HG03045 (cell line): Measurements from ENCODE around the gene SMARCAD1.

Experiments
- ATAC-seq: cut with Tn5 transposase; IDR thresholded peaks from one replicate; pipeline ENCODE4 v1.9.1; 2021; ENCODE audit warnings: mild to moderate bottlenecking, moderate library complexity; ENCODE audit not compliant: unreplicated experiment

Gene SMARCAD1

GRCh38 chr4:94226763-94227162 is 19.1 kb downstream of the SMARCAD1 start:
- ATAC-seq: no peak

DNA sequence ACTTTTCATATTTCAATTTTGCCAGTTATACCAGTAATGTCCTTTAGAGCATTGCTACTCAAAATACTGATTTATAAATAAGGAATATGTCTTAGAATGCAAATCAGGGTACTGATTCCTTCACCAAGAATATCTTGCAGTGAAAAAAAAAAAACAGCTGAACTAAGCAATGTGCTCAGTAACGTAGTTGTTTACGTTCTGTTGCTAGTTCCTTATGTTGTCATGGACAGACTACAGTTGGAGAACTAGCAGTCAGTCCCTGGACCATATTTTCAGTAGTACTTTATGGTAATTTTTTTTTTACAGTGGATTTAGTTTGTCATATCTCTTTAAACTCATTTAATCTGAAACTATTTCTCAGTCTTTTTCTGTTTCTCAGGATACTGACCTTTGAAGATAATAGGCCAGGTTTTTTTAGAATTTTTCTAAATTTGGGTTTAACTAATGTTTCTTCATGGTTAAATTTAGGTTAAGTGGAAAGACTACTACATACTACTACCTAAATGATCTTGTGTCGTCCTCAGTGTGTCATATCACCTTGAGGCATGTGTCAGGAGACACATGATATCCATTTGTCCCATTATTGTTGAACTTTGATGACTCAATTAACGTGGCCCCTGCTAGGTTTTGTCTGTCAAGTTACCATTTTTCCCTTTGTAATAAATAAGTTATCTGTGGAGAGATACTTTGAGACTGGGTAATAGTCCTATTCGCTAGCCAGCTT is 21.0 kb downstream of the SMARCAD1 start:
- no peak for ATAC-seq

- no peak for ATAC-seq
Observed at GRCh38 chr4:94232519-94232918, 24.9 kb downstream of the SMARCAD1 start.

GRCh38 chr4:94235825-94236224 is 28.2 kb downstream of the SMARCAD1 start:
- ATAC-seq: no peak

GRCh38 chr4:94237271-94237670 is 29.6 kb downstream of the SMARCAD1 start:
- ATAC-seq: no peak

- ATAC-seq: no peak
Observed at GRCh38 chr4:94238160-94238559, 30.5 kb downstream of the SMARCAD1 start.

GRCh38 chr4:94240384-94240783 is 32.7 kb downstream of the SMARCAD1 start:
- ATAC-seq: no peak

GRCh38 chr4:94244087-94244828 is 36.6 kb downstream of the SMARCAD1 start:
- no peak for ATAC-seq

DNA sequence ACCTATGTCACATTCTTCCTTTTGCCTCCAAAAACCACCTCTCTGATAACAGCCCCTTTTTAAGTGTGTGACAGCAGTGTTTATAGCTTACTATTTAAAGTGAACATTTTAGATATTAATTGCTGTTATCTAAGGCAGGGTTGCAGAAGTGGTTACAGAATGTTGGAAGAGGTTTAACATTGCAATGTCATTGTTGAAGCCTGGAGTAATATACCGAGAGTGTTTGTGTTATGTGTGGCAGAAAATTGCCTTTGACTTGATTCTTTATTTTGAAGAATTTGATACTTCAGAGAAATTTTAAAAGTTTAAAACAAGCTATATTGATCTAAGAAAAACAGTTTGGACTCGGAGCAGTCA is 37.1 kb downstream of the SMARCAD1 start:
- ATAC-seq: no peak

DNA sequence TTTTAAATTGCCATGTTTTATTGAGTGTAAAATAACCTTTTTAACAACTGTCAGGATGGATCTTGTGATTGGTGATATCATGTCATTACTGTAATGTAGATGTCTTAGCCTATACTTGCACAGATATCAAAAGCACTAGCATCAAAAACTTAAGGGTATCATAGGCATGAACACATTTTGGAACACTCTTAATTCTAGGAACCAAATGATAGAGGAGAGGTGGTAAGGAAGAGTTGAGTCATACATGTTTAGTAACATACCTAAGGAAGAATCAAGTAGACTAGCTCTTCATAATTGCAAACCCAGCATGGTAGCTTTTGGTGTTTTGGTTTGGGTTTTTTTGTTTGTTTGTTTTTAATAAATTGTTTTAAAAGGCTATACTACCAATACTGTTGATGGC is 43.4 kb downstream of the SMARCAD1 start:
- ATAC-seq: no peak

GRCh38 chr4:94253036-94253435 is 45.4 kb downstream of the SMARCAD1 start:
- ATAC-seq: no peak

DNA sequence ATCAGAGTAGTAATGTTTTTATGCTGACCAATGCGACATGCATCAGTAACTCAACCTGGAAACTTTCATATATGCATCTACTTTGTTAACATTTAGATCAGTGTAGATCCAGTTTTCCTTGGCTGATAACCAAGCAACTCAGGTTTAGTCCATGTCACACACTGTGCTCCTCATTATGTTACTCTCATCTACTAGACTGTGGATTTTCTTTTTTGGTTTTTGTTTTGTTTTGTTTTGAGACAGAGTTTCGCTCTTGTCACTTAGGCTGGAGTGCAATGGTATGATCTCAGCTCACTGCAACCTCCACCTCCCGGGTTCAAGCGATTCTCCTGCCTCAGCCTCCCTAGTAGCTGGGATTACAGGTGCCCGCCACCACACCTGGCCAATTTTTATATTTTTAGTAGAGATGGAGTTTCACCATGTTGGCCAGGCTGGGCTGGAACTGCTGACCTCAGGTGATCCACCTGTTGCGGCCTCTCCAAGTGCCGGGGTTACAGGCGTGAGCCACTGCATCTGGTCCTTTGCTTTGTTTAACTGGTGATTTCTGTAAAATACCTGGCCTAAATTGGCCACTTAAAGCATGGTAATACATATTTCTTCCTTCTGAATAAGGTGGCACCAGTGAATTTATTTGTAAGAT is 48.6 kb downstream of the SMARCAD1 start:
- no peak for ATAC-seq

GRCh38 chr4:94256828-94257227 is 49.2 kb downstream of the SMARCAD1 start:
- ATAC-seq: no peak

GRCh38 chr4:94262163-94263016 is 54.7 kb downstream of the SMARCAD1 start:
- no peak for ATAC-seq

DNA sequence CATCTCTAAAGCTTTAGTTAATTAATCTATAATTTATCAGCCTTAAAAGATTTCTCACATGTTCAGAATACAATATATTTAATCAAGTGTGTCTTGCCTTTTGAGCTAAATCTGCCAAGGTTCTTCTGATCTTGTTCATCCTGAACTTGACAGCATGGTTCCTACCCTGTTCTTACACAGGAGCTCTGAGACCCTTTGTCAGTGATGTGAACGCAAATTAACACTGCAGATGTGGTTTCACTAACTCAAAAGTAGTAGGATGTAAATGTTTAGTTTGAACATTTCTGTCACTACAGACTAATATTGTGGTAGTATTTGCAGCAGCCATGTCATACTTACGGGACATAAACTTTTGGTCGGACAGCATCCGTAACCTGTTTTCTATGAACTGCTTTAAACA is 59.4 kb downstream of the SMARCAD1 start:
- no peak for ATAC-seq

DNA sequence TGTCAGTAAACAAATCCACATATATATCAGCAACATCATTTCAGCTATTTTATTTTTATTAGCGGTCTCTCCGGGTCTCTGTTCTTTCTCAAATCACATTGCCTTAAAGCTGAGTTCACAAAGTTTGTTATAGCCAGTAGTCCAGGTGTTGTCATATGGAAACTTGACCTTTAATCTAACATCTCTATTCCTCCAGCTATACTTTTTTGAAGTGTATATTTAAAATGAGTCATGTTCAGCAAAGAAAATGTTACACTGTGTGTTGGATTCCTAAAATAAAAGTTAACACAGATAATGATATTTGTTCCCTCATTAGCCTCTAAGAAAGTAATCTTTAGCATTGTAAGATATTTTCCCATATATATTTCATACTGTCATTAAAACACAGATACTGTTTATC is 63.6 kb downstream of the SMARCAD1 start:
- ATAC-seq: no peak

DNA sequence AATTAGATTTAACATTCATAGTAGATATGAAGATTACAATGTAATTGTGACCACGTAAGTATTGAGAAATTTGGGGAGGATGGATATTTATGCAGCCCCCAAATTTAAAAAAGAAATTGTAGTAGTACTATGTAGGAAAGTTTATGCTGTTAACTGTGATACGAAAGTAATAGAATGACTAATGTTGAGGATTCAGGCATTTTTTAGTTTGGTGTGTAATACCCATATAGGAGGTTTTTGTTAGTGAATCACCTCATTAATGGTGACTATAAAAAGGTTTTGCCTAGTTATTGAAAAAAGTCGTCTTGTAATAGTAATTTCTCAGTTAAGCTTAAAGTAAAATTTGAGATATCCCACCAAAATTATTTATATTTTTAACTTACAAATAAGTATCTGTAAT is 67.2 kb downstream of the SMARCAD1 start:
- ATAC-seq: no peak

- no peak for ATAC-seq
Observed at GRCh38 chr4:94276204-94276603, 68.5 kb downstream of the SMARCAD1 start.

DNA sequence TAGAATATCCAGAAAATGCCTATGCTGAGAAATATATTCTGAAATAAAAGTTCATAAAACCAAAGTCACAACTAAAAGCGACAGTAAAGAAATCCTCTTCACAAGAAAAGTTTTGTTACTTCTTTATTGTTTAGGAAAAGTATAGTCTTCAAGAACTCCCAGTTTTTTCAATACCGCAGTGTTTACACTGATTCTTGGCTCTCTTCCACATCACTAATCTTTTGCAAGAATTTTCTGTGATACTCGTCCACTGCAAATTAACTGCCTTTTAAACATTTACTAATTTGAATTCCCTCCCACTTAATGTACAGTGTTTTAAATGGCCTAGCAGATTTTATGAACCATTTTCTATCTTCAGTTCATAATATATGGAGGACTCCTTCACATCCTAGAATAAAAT is 69.9 kb downstream of the SMARCAD1 start:
- ATAC-seq: no peak

DNA sequence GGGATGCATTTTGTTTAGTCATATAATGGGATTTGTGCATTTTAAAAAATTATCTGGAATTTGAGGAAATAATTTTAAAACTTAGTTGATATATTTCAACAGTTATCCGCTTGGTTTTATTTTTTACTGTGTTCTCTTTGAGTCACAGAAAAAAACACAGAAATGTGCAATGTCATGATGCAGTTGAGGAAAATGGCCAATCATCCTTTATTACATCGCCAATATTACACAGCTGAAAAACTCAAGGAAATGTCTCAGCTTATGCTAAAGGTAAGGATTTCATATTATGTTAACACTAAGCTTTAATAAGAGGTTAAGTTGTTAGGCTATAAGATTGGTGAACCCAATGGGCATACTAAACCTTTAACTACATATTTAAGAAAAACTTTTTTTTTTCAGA is 71.1 kb downstream of the SMARCAD1 start:
- no peak for ATAC-seq

GRCh38 chr4:94284889-94285288 is 77.2 kb downstream of the SMARCAD1 start:
- ATAC-seq: no peak
